ENCODE measurements around the gene MYO15B.

The MYO15B gene

GRCh38 chr17:75602644-75603043, 15.0 kb downstream of the MYO15B start:
- no peak for DNase-seq (ENCODE audit: low read depth)

DNA sequence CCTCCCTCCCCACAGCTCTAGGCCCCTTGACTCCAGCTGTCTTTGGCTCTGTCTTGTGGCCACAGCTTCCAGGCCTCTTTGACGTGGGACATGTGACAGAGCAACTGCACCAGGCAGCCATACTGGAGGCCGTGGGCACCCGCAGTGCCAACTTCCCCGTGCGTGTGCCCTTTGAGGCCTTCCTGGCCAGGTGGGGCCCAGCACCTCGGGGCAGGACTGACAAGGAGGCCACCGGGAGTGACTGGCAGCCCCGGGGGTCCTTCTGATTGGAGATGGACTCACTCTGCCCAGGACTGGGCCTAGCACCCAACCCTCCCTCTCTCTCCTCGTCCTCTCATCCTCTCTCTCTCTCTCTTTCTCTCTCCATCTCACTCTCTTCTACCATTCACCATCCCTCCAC, 15.5 kb downstream of the MYO15B start:
- DNase-seq (ENCODE audit: low read depth) = no peak

- no peak for DNase-seq (ENCODE audit: low read depth)
These were observed 16.6 kb downstream of the MYO15B start for GRCh38 chr17:75604034-75604695.

GRCh38 chr17:75605790-75606189, 18.2 kb downstream of the MYO15B start:
- no peak for DNase-seq (ENCODE audit: low read depth)

DNA sequence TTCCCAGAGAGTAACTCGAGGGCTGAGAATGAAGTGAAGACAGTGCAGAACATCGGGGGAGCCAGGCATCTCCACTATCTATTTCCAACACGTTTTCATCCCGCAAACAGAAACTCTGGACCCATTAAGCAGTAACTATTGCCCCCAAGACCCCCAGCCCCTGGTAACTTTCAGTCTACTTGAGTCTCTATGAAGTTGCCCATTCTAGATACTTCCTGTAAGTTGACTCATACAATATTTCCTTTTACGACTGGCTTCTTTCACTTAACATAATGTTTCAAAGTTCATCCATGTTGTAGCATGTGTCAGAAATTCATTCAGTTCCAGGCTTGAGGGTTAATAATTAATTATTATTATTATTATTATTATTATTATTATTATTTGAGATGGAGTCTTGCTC, 19.5 kb downstream of the MYO15B start:
- no peak for DNase-seq (ENCODE audit: low read depth)

GRCh38 chr17:75610103-75610984, 22.7 kb downstream of the MYO15B start:
- DNase-seq (ENCODE audit: low read depth) = no peak

GRCh38 chr17:75611851-75612429, 24.3 kb downstream of the MYO15B start:
- DNase-seq (ENCODE audit: low read depth) = no peak

- no peak for DNase-seq (ENCODE audit: low read depth)
These were observed 25.5 kb downstream of the MYO15B start for GRCh38 chr17:75612906-75613626.

- DNase-seq (ENCODE audit: low read depth) = no peak
These were observed 26.4 kb downstream of the MYO15B start for GRCh38 chr17:75614006-75614405.

GRCh38 chr17:75614556-75615270, 27.1 kb downstream of the MYO15B start:
- no peak for DNase-seq (ENCODE audit: low read depth)

GRCh38 chr17:75615301-75615700, 27.7 kb downstream of the MYO15B start:
- DNase-seq (ENCODE audit: low read depth) = no peak

- DNase-seq (ENCODE audit: low read depth) = no peak
These were observed 29.0 kb downstream of the MYO15B start for GRCh38 chr17:75616521-75617122.

DNA sequence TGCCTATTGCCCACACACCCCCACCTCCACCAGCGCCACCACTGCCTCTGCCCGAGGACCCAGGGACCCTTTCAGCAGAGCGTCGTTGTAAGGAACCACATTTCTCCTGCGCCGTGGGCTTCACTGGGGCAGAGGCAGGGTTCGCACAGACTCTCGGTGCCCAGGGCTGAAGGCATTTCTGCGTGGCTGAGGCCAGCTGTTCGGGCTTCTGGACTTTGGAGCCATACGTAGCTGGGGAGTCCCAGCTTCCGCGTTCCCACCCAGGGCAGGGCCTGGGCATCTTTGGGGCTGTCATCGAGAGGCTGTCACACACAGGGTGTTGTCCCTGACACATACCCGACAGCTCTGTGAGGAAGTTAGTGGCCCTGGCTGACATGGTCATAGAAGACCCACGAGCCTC, 29.6 kb downstream of the MYO15B start:
- DNase-seq (ENCODE audit: low read depth) = no peak

GRCh38 chr17:75617675-75618074, 30.1 kb downstream of the MYO15B start:
- DNase-seq (ENCODE audit: low read depth) = no peak

DNA sequence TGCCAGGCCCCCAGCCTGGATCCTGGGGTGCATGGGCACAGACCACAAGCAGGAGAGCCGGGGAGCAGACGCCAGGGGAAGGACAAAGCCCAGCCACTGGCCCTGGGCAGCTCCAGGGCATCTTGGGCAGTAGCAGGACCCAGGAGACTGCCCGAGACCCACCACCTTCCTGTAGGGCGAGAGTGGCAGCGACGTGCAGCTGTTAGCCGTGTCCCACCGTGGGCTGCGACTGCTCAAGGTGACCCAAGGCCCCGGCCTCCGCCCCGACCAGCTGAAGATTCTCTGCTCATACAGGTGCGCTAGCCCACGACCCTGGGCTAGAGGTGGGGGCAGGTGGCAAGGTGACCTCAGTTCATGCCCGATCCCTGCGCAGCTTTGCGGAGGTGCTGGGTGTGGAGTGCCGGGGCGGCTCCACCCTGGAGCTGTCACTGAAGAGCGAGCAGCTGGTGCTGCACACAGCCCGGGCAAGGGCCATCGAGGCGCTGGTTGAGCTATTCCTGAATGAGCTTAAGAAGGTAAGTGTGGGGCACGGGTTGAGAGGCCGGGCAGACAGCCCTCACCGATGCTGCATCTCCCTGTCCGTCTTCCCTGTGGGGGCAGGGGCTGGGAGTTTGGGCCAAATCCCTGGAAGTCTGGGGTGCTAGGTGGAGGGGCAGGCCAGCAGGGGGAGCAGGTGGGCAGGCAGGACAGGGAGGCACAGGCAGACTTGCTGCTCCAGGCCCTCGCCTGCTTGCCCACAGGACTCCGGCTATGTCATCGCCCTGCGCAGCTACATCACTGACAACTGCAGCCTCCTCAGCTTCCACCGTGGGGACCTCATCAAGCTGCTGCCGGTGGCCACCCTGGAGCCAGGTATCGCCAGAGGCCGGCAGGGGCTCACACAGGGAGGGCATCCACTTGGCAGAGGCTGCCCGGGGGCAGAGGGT, 32.2 kb downstream of the MYO15B start:
- DNase-seq (ENCODE audit: low read depth) = no peak

DNA sequence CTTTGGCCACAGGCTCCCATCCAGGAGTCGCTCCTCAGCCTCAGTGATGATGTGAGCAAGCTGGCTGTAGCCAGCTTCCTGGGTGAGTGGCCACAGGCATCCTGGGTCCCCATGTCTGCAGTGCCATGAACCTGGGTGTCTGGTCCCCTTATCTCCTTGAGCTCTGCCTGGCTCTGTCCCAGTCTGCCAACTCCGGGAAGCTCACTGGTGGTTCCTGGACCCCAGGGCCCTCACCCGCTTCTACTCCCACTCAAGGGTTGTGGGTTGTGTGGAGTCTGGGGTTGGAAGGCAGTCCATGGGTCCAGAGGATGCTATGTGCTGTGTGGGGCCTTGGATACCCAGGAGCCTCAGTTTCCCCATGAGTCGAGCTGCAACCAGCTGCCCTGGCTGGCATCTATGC, 33.9 kb downstream of the MYO15B start:
- no peak for DNase-seq (ENCODE audit: low read depth)

DNA sequence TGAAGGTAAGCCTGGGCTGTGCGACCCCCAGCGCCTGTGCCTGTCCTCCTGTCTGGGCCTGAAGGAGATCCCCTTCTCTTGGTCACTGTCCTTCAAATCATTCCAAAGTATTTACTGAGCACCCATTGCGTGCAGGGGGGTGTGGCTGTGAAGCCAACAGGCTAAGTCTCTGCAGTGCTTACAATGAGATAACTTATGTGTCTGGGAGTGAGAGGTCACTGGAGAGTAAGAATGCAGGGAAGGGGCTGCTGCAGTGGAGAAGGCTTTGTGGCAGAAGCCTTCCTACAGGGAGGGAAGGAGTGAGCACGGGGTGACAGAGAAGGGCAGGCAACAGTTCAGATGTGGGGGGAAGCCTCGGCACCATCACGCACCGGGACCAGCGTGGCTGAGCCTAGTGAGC, 34.5 kb downstream of the MYO15B start:
- no peak for DNase-seq (ENCODE audit: low read depth)

DNA sequence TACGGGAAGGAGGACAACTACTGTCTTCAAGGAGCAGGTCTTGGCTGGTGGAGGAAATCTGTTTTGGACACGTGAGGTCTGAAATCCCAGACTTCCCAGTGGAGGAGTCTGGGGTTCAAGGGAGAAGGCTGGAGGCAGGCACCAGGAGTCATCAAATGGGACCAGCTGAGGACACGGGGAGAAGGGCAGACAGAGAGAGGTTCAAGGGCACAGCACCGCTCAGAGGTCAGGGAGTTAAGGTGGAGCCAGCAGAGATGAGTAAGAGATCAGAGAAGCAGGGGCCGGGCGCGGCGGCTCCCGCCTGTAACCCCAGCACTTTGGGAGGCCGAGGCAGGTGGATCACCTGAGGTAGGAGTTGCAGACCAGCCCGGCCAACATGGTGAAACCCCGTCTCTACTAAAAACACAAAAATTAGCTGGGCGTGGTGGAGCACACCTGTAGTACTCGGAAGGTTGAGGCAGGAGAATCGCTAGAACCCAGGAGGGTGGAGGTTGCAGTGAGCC, 35.2 kb downstream of the MYO15B start:
- no peak for DNase-seq (ENCODE audit: low read depth)

GRCh38 chr17:75623386-75623785, 35.8 kb downstream of the MYO15B start:
- DNase-seq (ENCODE audit: low read depth) = no peak

DNA sequence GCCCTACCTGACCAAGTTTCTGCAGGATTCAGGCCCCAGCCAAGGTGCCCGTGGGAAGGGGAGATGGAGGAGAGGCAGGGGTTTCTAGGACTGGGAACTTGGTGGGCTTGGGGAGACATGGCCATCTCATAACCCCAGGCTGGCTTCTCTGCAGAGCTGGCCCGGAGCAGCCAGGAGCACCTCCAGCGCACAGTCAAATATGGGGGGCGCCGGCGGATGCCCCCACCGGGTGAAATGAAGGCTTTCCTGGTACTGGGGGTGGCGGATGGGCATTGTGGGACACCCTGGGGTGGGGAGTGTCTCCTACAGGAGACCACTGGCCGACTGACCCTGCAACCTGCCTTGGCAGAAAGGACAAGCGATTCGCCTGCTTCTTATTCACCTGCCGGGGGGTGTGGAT, 36.4 kb downstream of the MYO15B start:
- no peak for DNase-seq (ENCODE audit: low read depth)

Measured in activated T-helper 9 cell treated with anti-CD3 and anti-CD28 coated beads, Interleukin-2, amount 50 U/mL, for 16 hours (primary cell).